H1 (cell line): Measurements from ENCODE around the gene ACOT7. TPM values are rescaled to one million over a fixed set of nuclear protein-coding genes. Genes with fewer than 3 reads are reported as not detected.

Experiments
- CTCF ChIA-PET: fragments of 300-600 bp; sonication (Branson Sonifier 250); formaldehyde crosslinking; loops from one replicate; lab custom pipeline; 2021; ENCODE audit not compliant: partially characterized antibody; lab: Charles Lee
- POLR2A ChIA-PET: fragments of 300-600 bp; sonication (Branson Sonifier 250); formaldehyde crosslinking; loops from one replicate; lab custom pipeline; 2021; ENCODE audit warnings: inconsistent platforms; ENCODE audit not compliant: partially characterized antibody; lab: Charles Lee
- DNase-seq, 2 experiments: peaks; one replicate each; pipeline versions ENCODE4 v3.0.0 to v3.0.0-alpha.2; 2010 to 2022; ENCODE audit warnings: low spot score in 2 of 2, low read depth in 1 of 2, mixed read lengths in 1 of 2
- FAIRE-seq: peaks from 2 replicates; lab custom pipeline; 2011; peaks lifted over from hg19 to GRCh38; lab: Jason Lieb, UNC
- H2AFZ ChIP-seq: 2 replicates; pipeline ENCODE4 v1.8.1; 2012; ENCODE audit warnings: low read length, inconsistent platforms
- H2AK5ac ChIP-seq: 2 replicates; pipeline ENCODE4 v1.6.1; 2013; ENCODE audit warnings: low read depth, low read length
- H2BK120ac ChIP-seq: replicated peaks from 2 replicates; pipeline ENCODE3; 2013; ENCODE audit warnings: low read depth, low read length, inconsistent platforms
- H2BK12ac ChIP-seq: 2 replicates; pipeline ENCODE4 v1.6.1; 2013; ENCODE audit warnings: low read depth, low read length
- H2BK15ac ChIP-seq: 2 replicates; pipeline ENCODE4 v1.6.1; 2013; ENCODE audit warnings: low read length
- H2BK20ac ChIP-seq: 2 replicates; pipeline ENCODE4 v1.6.1; 2013; ENCODE audit warnings: low read length
- H2BK5ac ChIP-seq: 2 replicates; pipeline ENCODE4 v1.6.1; 2013; ENCODE audit warnings: low read depth, low read length
- H3K14ac ChIP-seq: 2 replicates; pipeline ENCODE4 v1.6.1; 2013; ENCODE audit warnings: inconsistent platforms; ENCODE audit not compliant: insufficient read length
- H3K18ac ChIP-seq: 2 replicates; pipeline ENCODE4 v1.6.1; 2013; ENCODE audit warnings: low read length; ENCODE audit errors: extremely low read depth
- H3K23ac ChIP-seq: 2 replicates; pipeline ENCODE4 v1.6.1; 2013; ENCODE audit warnings: inconsistent platforms; ENCODE audit not compliant: insufficient read length
- H3K23me2 ChIP-seq: 2 replicates; pipeline ENCODE4 v1.6.1; 2013; ENCODE audit warnings: low read depth, low read length
- H3K27ac ChIP-seq: 2 replicates; pipeline ENCODE4 v1.6.1; 2011; ENCODE audit warnings: low read depth, low read length, inconsistent platforms
- H3K27me3 ChIP-seq, 4 experiments: replicated peaks in 1 of 4; 1 replicate in 1 of 4; 2 replicates in 3 of 4; pipeline versions ENCODE4 v1.6.1 to v1.8.1; 2011 to 2013; ENCODE audit warnings: low read length in 3 of 4, mild to moderate bottlenecking in 3 of 4, inconsistent platforms in 2 of 4, mixed read lengths in 2 of 4, moderate library complexity in 1 of 4; ENCODE audit not compliant: control insufficient read depth in 3 of 4, insufficient read depth in 3 of 4; ENCODE audit errors: extremely low read depth in 1 of 4
- H3K36me3 ChIP-seq, 4 experiments: 2 replicates each; pipeline versions ENCODE4 v1.6.1 to v1.8.1; 2011 to 2013; ENCODE audit warnings: mild to moderate bottlenecking in 4 of 4, low read length in 3 of 4, moderate library complexity in 2 of 4, control low read depth in 1 of 4, inconsistent platforms in 1 of 4; ENCODE audit not compliant: insufficient read depth in 4 of 4, control insufficient read depth in 2 of 4
- H3K4ac ChIP-seq: replicated peaks from 2 replicates; pipeline ENCODE3; 2013; ENCODE audit warnings: low read length, low read depth, mixed read lengths, inconsistent platforms; ENCODE audit not compliant: insufficient read length
- H3K4me1 ChIP-seq, 4 experiments: replicated peaks in 1 of 4; 1 replicate in 1 of 4; 2 replicates in 3 of 4; pipeline versions ENCODE4 v1.6.1 to v1.8.1; 2011 to 2013; ENCODE audit warnings: low read length in 3 of 4, inconsistent platforms in 2 of 4, mixed read lengths in 1 of 4; ENCODE audit not compliant: insufficient read depth in 4 of 4, control insufficient read depth in 3 of 4
- H3K4me2 ChIP-seq, 2 experiments: 2 replicates each; pipeline versions ENCODE4 v1.6.1 to v1.8.1; 2011 to 2013; ENCODE audit warnings: low read depth in 2 of 2, low read length in 2 of 2, control low read depth in 1 of 2, inconsistent platforms in 1 of 2, mild to moderate bottlenecking in 1 of 2; ENCODE audit not compliant: insufficient read depth in 1 of 2
- H3K4me3 ChIP-seq, 4 experiments: fragments of 200-600, 300-600 bp in 1 of 4; sonication (generic), shearing (Covaris generic), sonication (Bioruptor Twin) in 1 of 4; 2 replicates each; pipeline versions ENCODE4 v1.5.1 to v1.8.1; 2011 to 2016; ENCODE audit warnings: low read length in 4 of 4, low read depth in 3 of 4, control low read depth in 2 of 4, inconsistent platforms in 2 of 4, mild to moderate bottlenecking in 2 of 4, mixed read lengths in 1 of 4, moderate library complexity in 1 of 4; ENCODE audit not compliant: insufficient read depth in 2 of 4; ENCODE audit errors: extremely low read depth in 1 of 4
- H3K56ac ChIP-seq: replicated peaks from 2 replicates; pipeline ENCODE3; 2013; ENCODE audit warnings: low read depth, mild to moderate bottlenecking, mixed read lengths, low read length, inconsistent platforms; ENCODE audit not compliant: insufficient read length
- H3K79me1 ChIP-seq: 2 replicates; pipeline ENCODE4 v1.6.1; 2013; ENCODE audit warnings: low read depth, low read length, control low read depth
- H3K79me2 ChIP-seq, 2 experiments: 2 replicates each; pipeline versions ENCODE4 v1.6.1 to v1.8.1; 2012 to 2013; ENCODE audit warnings: low read length in 2 of 2, mild to moderate bottlenecking in 2 of 2, inconsistent platforms in 1 of 2; ENCODE audit not compliant: insufficient read depth in 2 of 2, control insufficient read depth in 1 of 2
- H3K9ac ChIP-seq, 4 experiments: replicated peaks in 1 of 4; 1 replicate in 1 of 4; 2 replicates in 3 of 4; pipeline versions ENCODE4 v1.6.1 to v1.8.1; 2011 to 2013; ENCODE audit warnings: low read depth in 3 of 4, low read length in 3 of 4, control low read depth in 2 of 4, mild to moderate bottlenecking in 2 of 4, moderate library complexity in 2 of 4, inconsistent platforms in 1 of 4; ENCODE audit errors: extremely low read depth in 1 of 4
- H3K9me3 ChIP-seq, 2 experiments: 2 replicates each; pipeline versions ENCODE4 v1.6.1 to v1.8.1; 2012 to 2013; ENCODE audit warnings: mild to moderate bottlenecking in 2 of 2, moderate library complexity in 2 of 2, control low read depth in 1 of 2, inconsistent platforms in 1 of 2, low read depth in 1 of 2, low read length in 1 of 2, mixed read lengths in 1 of 2; ENCODE audit not compliant: insufficient read depth in 2 of 2
- H4K20me1 ChIP-seq, 2 experiments: replicated peaks in 1 of 2; 2 replicates each; pipeline versions ENCODE3 to v1.8.1; 2011 to 2013; ENCODE audit warnings: inconsistent platforms in 2 of 2, low read length in 2 of 2, mild to moderate bottlenecking in 1 of 2; ENCODE audit not compliant: insufficient read depth in 2 of 2, control insufficient read depth in 1 of 2
- H4K5ac ChIP-seq: 2 replicates; pipeline ENCODE4 v1.6.1; 2013; ENCODE audit warnings: low read length, low read depth, mixed read lengths, inconsistent platforms; ENCODE audit not compliant: insufficient read length
- H4K8ac ChIP-seq: 2 replicates; pipeline ENCODE4 v1.8.0; 2013; ENCODE audit warnings: mild to moderate bottlenecking, moderate library complexity, low read length, inconsistent platforms; ENCODE audit not compliant: insufficient read depth; ENCODE audit errors: extremely low read depth
- H4K91ac ChIP-seq: replicated peaks from 2 replicates; pipeline ENCODE3; 2013; ENCODE audit warnings: low read length, mixed read lengths, inconsistent platforms; ENCODE audit not compliant: insufficient read length
- ASH2L ChIP-seq: fragments of 200-600, 300-600 bp; sonication (generic); IDR thresholded peaks from one replicate; pipeline ENCODE4 v1.7.1; 2017; ENCODE audit warnings: low read length
- CEBPB ChIP-seq: IDR thresholded peaks from 2 replicates; pipeline ENCODE4 v1.6.1; 2012; ENCODE audit warnings: low read depth, low read length
- CTBP2 ChIP-seq: IDR thresholded peaks from 2 replicates; pipeline ENCODE4 v1.7.0; 2011; ENCODE audit warnings: borderline replicate concordance, mild to moderate bottlenecking, moderate library complexity, mixed read lengths, low read length; ENCODE audit not compliant: insufficient read depth, insufficient read length
- EP300 ChIP-seq, 2 experiments: IDR thresholded peaks; 1 replicate in 1 of 2; 2 replicates in 1 of 2; pipeline ENCODE4 v1.6.1; 2011 to 2012; ENCODE audit warnings: low read depth in 2 of 2, low read length in 2 of 2, mild to moderate bottlenecking in 2 of 2, borderline replicate concordance in 1 of 2, inconsistent platforms in 1 of 2, moderate library complexity in 1 of 2
- EZH2 ChIP-seq: fragments of 200-600 bp; sonication (generic); IDR thresholded peaks from 2 replicates; pipeline ENCODE4 v1.7.1; 2012; ENCODE audit warnings: low read depth, mild to moderate bottlenecking, moderate library complexity, low read length, inconsistent platforms; ENCODE audit not compliant: severe bottlenecking
- FOSL1 ChIP-seq: IDR thresholded peaks from 2 replicates; pipeline ENCODE4 v1.6.1; 2011; ENCODE audit warnings: mild to moderate bottlenecking, low read depth, low read length, moderate library complexity; ENCODE audit not compliant: insufficient read depth
- KDM5A ChIP-seq: fragments of 200-600 bp; IDR thresholded peaks from 2 replicates; pipeline ENCODE4 v1.7.1; 2012; ENCODE audit warnings: mild to moderate bottlenecking, low read length, inconsistent platforms, mixed read lengths
- NRF1 ChIP-seq: IDR thresholded peaks from 2 replicates; pipeline ENCODE4 v1.6.1; 2011; ENCODE audit warnings: mild to moderate bottlenecking, low read depth, low read length, improper control_type of control experiment
- SIN3A ChIP-seq, 2 experiments: IDR thresholded peaks in 1 of 2; conservative IDR thresholded peaks in 1 of 2; 2 replicates each; pipeline ENCODE4 v1.6.1; 2011 to 2012; ENCODE audit warnings: low read length in 2 of 2, improper control_type of control experiment in 1 of 2, low read depth in 1 of 2, mild to moderate bottlenecking in 1 of 2
- SP2 ChIP-seq: IDR thresholded peaks from 2 replicates; pipeline ENCODE4 v1.6.1; 2012; ENCODE audit warnings: mild to moderate bottlenecking, low read length, inconsistent platforms
- SRF ChIP-seq: IDR thresholded peaks from 2 replicates; pipeline ENCODE4 v1.6.1; 2011; ENCODE audit warnings: mild to moderate bottlenecking, low read depth, low read length, moderate library complexity
- TBP ChIP-seq: IDR thresholded peaks from 2 replicates; pipeline ENCODE4 v1.6.1; 2011; ENCODE audit warnings: low read depth, low read length, improper control_type of control experiment
- ZNF274 ChIP-seq: IDR thresholded peaks from 2 replicates; pipeline ENCODE4 v1.7.0; 2012; ENCODE audit warnings: low read length, borderline replicate concordance; ENCODE audit errors: extremely low read depth
- WGBS, 2 experiments: shearing (Covaris generic) in 1 of 2; methylation state at CpG; one replicate each; pipeline versions ENCODE4 v1.1.6 to v1.1.7; 2013 to 2015; ENCODE audit warnings: low lambda C conversion rate in 2 of 2, mixed read lengths in 2 of 2, inconsistent platforms in 1 of 2, low coverage in 1 of 2, missing lambda C conversion rate in 1 of 2; ENCODE audit not compliant: insufficient replicate concordance in 2 of 2, insufficient coverage in 1 of 2, insufficient read length in 1 of 2; ENCODE audit errors: extremely low coverage in 1 of 2, missing lambda C conversion rate in 1 of 2; 5-methylcytosine and 5-hydroxymethylcytosine counted together
- polyA plus RNA-seq, 7 experiments: library from polyadenylated mRNA; depleted of rRNA in 3 of 7; stranded (reverse) in 5 of 7; unstranded in 2 of 7; fragments of >200 nt in 5 of 7; fragments of 200-250 nt in 2 of 7; gene quantifications; 1 replicate in 5 of 7; 2 replicates in 1 of 7; 4 replicates in 1 of 7; pipeline versions ENCODE4 v1.2.1 to v1.2.3, GENCODE V29; 2011 to 2013; ENCODE audit warnings: missing spikeins in 2 of 7, mixed read lengths in 2 of 7
- total RNA-seq: library from RNA; stranded (reverse); fragmentation: NEBNext Ultra II Directional; extraction: Animal tissue kit (Norgen Biotek cat#: 25700); gene quantifications from 2 replicates; pipeline ENCODE4 v1.2.1, GENCODE V29; 2021
- TF ChIP-seq, protein P1 (sequence below): IDR thresholded peaks from 2 replicates; pipeline ENCODE4 v1.6.1; 2011; ENCODE audit warnings: low read depth, mild to moderate bottlenecking, low read length; ENCODE audit not compliant: insufficient read depth

ACOT7 gene
- total and polyA plus RNA-seq, 2 of the 8 experiments (the other 6 are each of a cell fraction or from before 2014, with no cell fraction given), result 151 to 214 TPM

GRCh38 chr1:6292102-6292501 is 101.5 kb downstream of the ACOT7 start:
- H4K91ac ChIP-seq, result no peak overlapping the region
- H2BK5ac ChIP-seq, result no peak overlapping the region
- no peaks in the 10 kb centered on the region for H3K4me1 ChIP-seq
- no peak overlapping the region for H3K23ac ChIP-seq
- no peaks in the 10 kb centered on the region for H3K23me2 ChIP-seq
- no peak overlapping the region for H3K56ac ChIP-seq
- no peak overlapping the region for H3K4me3 ChIP-seq
- H3K4me2 ChIP-seq, result no peak overlapping the region
- H3K79me1 ChIP-seq, result no peaks in the 10 kb centered on the region
- H3K27ac ChIP-seq, result no peak overlapping the region
- H3K9me3 ChIP-seq, result no peaks in the 10 kb centered on the region
- H3K27me3 ChIP-seq, result no peaks in the 10 kb centered on the region
- peaks cover 2 to 7% of the 10 kb centered on the region in 2 experiments for H4K20me1 ChIP-seq
- H3K18ac ChIP-seq, result no peak overlapping the region
- H4K8ac ChIP-seq, result no peak overlapping the region
- WGBS, 2 experiments, result 97% methylated on average over 10 of the region's 10 CpGs; no CpG with 5 or more reads in 1 of the 2 experiments
- no peak overlapping the region for H2BK120ac ChIP-seq
- ChIA-PET POLR2A (no interaction called here), CTCF (interaction anchor here (1.2 kb wide), 2 partner anchors 27 to 51 kb away, joined by 3 to 4 read pairs; no protein-coding TSS in a partner anchor)
- H2BK12ac ChIP-seq, result no peak overlapping the region
- no peak overlapping the region for H3K4ac ChIP-seq
- no peak overlapping the region for H3K14ac ChIP-seq
- FAIRE-seq, result no peak
- DNase-seq, result no peak
- H3K79me2 ChIP-seq, result no peaks in the 10 kb centered on the region
- peaks cover 5 to 12% (median 8%) of the 10 kb centered on the region in 4 experiments; a peak in 4 of 8 replicates for H3K36me3 ChIP-seq
- H2AK5ac ChIP-seq, result no peak overlapping the region
- no peak overlapping the region for H4K5ac ChIP-seq
- no peak overlapping the region for H3K9ac ChIP-seq
- H2AFZ ChIP-seq, result no peak overlapping the region
- no peak overlapping the region for H2BK20ac ChIP-seq
- H2BK15ac ChIP-seq, result no peak overlapping the region
- TF ChIP-seq EZH2 (no peak), SIN3A (conservative IDR thresholded peaks at IDR 0.05 in 1 of 2, IDR thresholded peaks at IDR 0.05 in 1 of 2; ENCODE audit: low read depth in 1 of 2, low read length in 2 of 2) (no peak), SRF (no peak), KDM5A (no peak), TBP (no peak), ASH2L (no peak), ZNF274 (no peak), FOSL1 (no peak), EP300 (IDR thresholded peaks at IDR 0.05; ENCODE audit: borderline replicate concordance in 1 of 2, low read depth in 2 of 2, low read length in 2 of 2) (no peak), SP2 (no peak), NRF1 (no peak), CEBPB (no peak), CTBP2 (no peak)
- TF ChIP-seq, protein P1, sequence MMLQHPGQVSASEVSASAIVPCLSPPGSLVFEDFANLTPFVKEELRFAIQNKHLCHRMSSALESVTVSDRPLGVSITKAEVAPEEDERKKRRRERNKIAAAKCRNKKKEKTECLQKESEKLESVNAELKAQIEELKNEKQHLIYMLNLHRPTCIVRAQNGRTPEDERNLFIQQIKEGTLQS, result no peak
